Measurements from ENCODE around the gene METTL16. TPM values are rescaled to one million over a fixed set of nuclear protein-coding genes. Genes with fewer than 3 reads are reported as not detected.
A peak's percentile ranks its signal among the peaks of the same experiment; 100 is the strongest.

The METTL16 gene
- polyA plus RNA-seq, 1 donor (not counting 4 experiments of a cell fraction or from before 2014, with no cell fraction given) = 16.6 TPM

GRCh38 chr17:2400474-2400866 is 111.2 kb downstream of the METTL16 start:
- no peaks in the 10 kb centered on the region for H3K27me3 ChIP-seq (ENCODE audit: control insufficient read depth, extremely low read depth, insufficient read depth, low read length)
- no peaks in the 10 kb centered on the region for H3K36me3 ChIP-seq (ENCODE audit: control insufficient read depth in 2 of 2, extremely low read depth in 1 of 2, insufficient read depth in 2 of 2, low read length in 2 of 2)
- no peak overlapping the region for H2AFZ ChIP-seq (ENCODE audit: control insufficient read depth, low read length)
- peaks cover 25% of the 10 kb centered on the region for H3K79me2 ChIP-seq (ENCODE audit: control insufficient read depth, insufficient read depth, low read length)
- H3K9me1 ChIP-seq (ENCODE audit: control insufficient read depth, extremely low read depth, insufficient read depth, low read length) = no peaks in the 10 kb centered on the region
- FAIRE-seq (no peak), DNase-seq (ENCODE audit: low read depth, low spot score) (no peak)
- H4K20me1 ChIP-seq (ENCODE audit: control insufficient read depth, extremely low read depth, insufficient read depth, low read length) = no peaks in the 10 kb centered on the region
- H3K4me2 ChIP-seq (ENCODE audit: control insufficient read depth, extremely low read depth, insufficient read depth, low read depth, low read length) = peak overlapping the region; percentile 79
- H3K4me3 ChIP-seq (ENCODE audit: control insufficient read depth in 2 of 3, extremely low read depth in 1 of 3, insufficient read depth in 2 of 3, low read depth in 1 of 3, low read length in 3 of 3) = peak overlapping the region; percentile 88 to 97 (median 92)
- H3K4me1 ChIP-seq (ENCODE audit: control insufficient read depth, extremely low read depth, insufficient read depth, low read length) = peaks cover 54% of the 10 kb centered on the region
- TF ChIP-seq CTCF (optimal IDR thresholded peaks at IDR 0.05 in 1 of 3, IDR thresholded peaks at IDR 0.05 in 1 of 3, conservative IDR thresholded peaks at IDR 0.05 in 1 of 3; ENCODE audit: extremely low read depth in 1 of 3, insufficient read depth in 2 of 3, low read length in 3 of 3) (peak in 1 of 3 experiments; percentile 1), EZH2 (IDR thresholded peaks at IDR 0.05; ENCODE audit: low read length) (no peak)
- no peaks in the 10 kb centered on the region for H3K9me3 ChIP-seq (ENCODE audit: control insufficient read depth, low read depth, low read length)
- dilution Hi-C loops (cut with MboI; ENCODE audit: extremely low pct_ligation_motif_present, low sequenced_read_pairs) = no loop called here
- peak overlapping the region; percentile 93 for H3K27ac ChIP-seq (ENCODE audit: control insufficient read depth, insufficient read depth, low read length)
- H3K9ac ChIP-seq (ENCODE audit: control insufficient read depth, extremely low read depth, insufficient read depth, low read length) = peak overlapping the region; percentile 99

GRCh38 chr17:2399572-2400473 is 111.9 kb downstream of the METTL16 start:
- H3K27me3 ChIP-seq (ENCODE audit: control insufficient read depth, extremely low read depth, insufficient read depth, low read length) = no peaks in the 10 kb centered on the region
- no peaks in the 10 kb centered on the region for H3K36me3 ChIP-seq (ENCODE audit: control insufficient read depth in 2 of 2, extremely low read depth in 1 of 2, insufficient read depth in 2 of 2, low read length in 2 of 2)
- peaks cover 30% of the 10 kb centered on the region for H3K79me2 ChIP-seq (ENCODE audit: control insufficient read depth, insufficient read depth, low read length)
- no peaks in the 10 kb centered on the region for H4K20me1 ChIP-seq (ENCODE audit: control insufficient read depth, extremely low read depth, insufficient read depth, low read length)
- H3K9me1 ChIP-seq (ENCODE audit: control insufficient read depth, extremely low read depth, insufficient read depth, low read length) = no peaks in the 10 kb centered on the region
- peaks cover 47% of the 10 kb centered on the region for H3K4me1 ChIP-seq (ENCODE audit: control insufficient read depth, extremely low read depth, insufficient read depth, low read length)
- peak; percentile 69 for FAIRE-seq
- H3K4me3 ChIP-seq (ENCODE audit: control insufficient read depth in 2 of 3, extremely low read depth in 1 of 3, insufficient read depth in 2 of 3, low read depth in 1 of 3, low read length in 3 of 3) = peak overlapping the region; percentile 88 to 97 (median 92)
- no peak for TF ChIP-seq EZH2 (IDR thresholded peaks at IDR 0.05; ENCODE audit: low read length)
- TF ChIP-seq CTCF (optimal IDR thresholded peaks at IDR 0.05 in 1 of 3, IDR thresholded peaks at IDR 0.05 in 1 of 3, conservative IDR thresholded peaks at IDR 0.05 in 1 of 3; ENCODE audit: extremely low read depth in 1 of 3, insufficient read depth in 2 of 3, low read length in 3 of 3) = peak in 1 of 3 experiments; percentile 20
- dilution Hi-C loops (cut with MboI; ENCODE audit: extremely low pct_ligation_motif_present, low sequenced_read_pairs) = no loop called here
- peak overlapping the region; percentile 99 for H3K9ac ChIP-seq (ENCODE audit: control insufficient read depth, extremely low read depth, insufficient read depth, low read length)
- peak overlapping the region; percentile 91 for H3K4me2 ChIP-seq (ENCODE audit: control insufficient read depth, extremely low read depth, insufficient read depth, low read depth, low read length)
- H3K27ac ChIP-seq (ENCODE audit: control insufficient read depth, insufficient read depth, low read length) = peak overlapping the region; percentile 93
- H2AFZ ChIP-seq (ENCODE audit: control insufficient read depth, low read length) = no peak overlapping the region
- no peaks in the 10 kb centered on the region for H3K9me3 ChIP-seq (ENCODE audit: control insufficient read depth, low read depth, low read length)
- no peak for DNase-seq (ENCODE audit: low read depth, low spot score)
